HEK293T (cell line): ENCODE data around the gene TENM3.

Experiments
- CTCF ChIA-PET: fragments of 350-600 bp; formaldehyde crosslinking; extraction: SDS; loops from one replicate; lab custom pipeline; 2021; ENCODE audit warnings: antibody characterized with exemption, inconsistent platforms; lab: Yijun Ruan, JAX
- POLR2A ChIA-PET: fragments of 350-600 bp; formaldehyde crosslinking; extraction: SDS; loops from one replicate; lab custom pipeline; 2020; ENCODE audit warnings: antibody characterized with exemption, inconsistent platforms; lab: Yijun Ruan, JAX
- DNase-seq: peaks from one replicate; pipeline ENCODE4 v3.0.0; 2012; ENCODE audit warnings: mixed read lengths; ENCODE audit errors: extremely low spot score
- ARNT ChIP-seq: fragments of 450-650 bp; IDR thresholded peaks from 2 replicates; pipeline ENCODE4 v1.6.1; 2017; ENCODE audit warnings: mild to moderate bottlenecking
- BHLHE40 ChIP-seq: fragments of 450-650 bp; IDR thresholded peaks from 2 replicates; pipeline ENCODE4 v1.6.1; 2016; ENCODE audit warnings: mild to moderate bottlenecking, moderate library complexity, borderline replicate concordance
- CTBP1 ChIP-seq: fragments of 450-650 bp; IDR thresholded peaks from 2 replicates; pipeline ENCODE4 v1.6.1; 2016; ENCODE audit warnings: borderline replicate concordance
- ELF4 ChIP-seq: fragments of 450-650 bp; IDR thresholded peaks from 2 replicates; pipeline ENCODE4 v1.6.1; 2017; ENCODE audit warnings: antibody characterized with exemption
- FOXA1 ChIP-seq: fragments of 450-650 bp; IDR thresholded peaks from 2 replicates; pipeline ENCODE4 v1.6.1; 2016; ENCODE audit warnings: mild to moderate bottlenecking
- FOXK2 ChIP-seq: fragments of 450-650 bp; IDR thresholded peaks from 2 replicates; pipeline ENCODE4 v1.6.1; 2016; ENCODE audit warnings: mild to moderate bottlenecking
- FOXM1 ChIP-seq: fragments of 450-650 bp; IDR thresholded peaks from 2 replicates; pipeline ENCODE4 v1.6.1; 2017; ENCODE audit warnings: mild to moderate bottlenecking, borderline replicate concordance
- HDGF ChIP-seq: fragments of 450-650 bp; IDR thresholded peaks from 2 replicates; pipeline ENCODE4 v1.6.1; 2017; ENCODE audit warnings: antibody characterized with exemption, borderline replicate concordance
- L3MBTL2 ChIP-seq: fragments of 450-650 bp; conservative IDR thresholded peaks from 2 replicates; pipeline ENCODE4 v1.6.1; 2016; ENCODE audit warnings: mild to moderate bottlenecking
- LEF1 ChIP-seq: fragments of 450-650 bp; IDR thresholded peaks from 2 replicates; pipeline ENCODE4 v1.6.1; 2017; ENCODE audit warnings: mild to moderate bottlenecking, borderline replicate concordance
- NFRKB ChIP-seq: fragments of 450-650 bp; IDR thresholded peaks from 2 replicates; pipeline ENCODE4 v1.6.1; 2016; ENCODE audit warnings: mild to moderate bottlenecking, moderate library complexity
- SP1 ChIP-seq: fragments of 450-650 bp; IDR thresholded peaks from 2 replicates; pipeline ENCODE4 v1.6.1; 2017
- SUZ12 ChIP-seq: fragments of 450-650 bp; IDR thresholded peaks from 2 replicates; pipeline ENCODE4 v1.6.1; 2016; ENCODE audit warnings: mild to moderate bottlenecking
- TARDBP ChIP-seq: fragments of 450-650 bp; IDR thresholded peaks from 2 replicates; pipeline ENCODE4 v1.6.1; 2016
- ZNF384 ChIP-seq: fragments of 450-650 bp; IDR thresholded peaks from 2 replicates; pipeline ENCODE4 v1.6.1; 2016
- TF ChIP-seq, protein P1 (sequence below): fragments of 450-650 bp; IDR thresholded peaks from 2 replicates; pipeline ENCODE4 v1.6.1; 2016

Gene TENM3

DNA sequence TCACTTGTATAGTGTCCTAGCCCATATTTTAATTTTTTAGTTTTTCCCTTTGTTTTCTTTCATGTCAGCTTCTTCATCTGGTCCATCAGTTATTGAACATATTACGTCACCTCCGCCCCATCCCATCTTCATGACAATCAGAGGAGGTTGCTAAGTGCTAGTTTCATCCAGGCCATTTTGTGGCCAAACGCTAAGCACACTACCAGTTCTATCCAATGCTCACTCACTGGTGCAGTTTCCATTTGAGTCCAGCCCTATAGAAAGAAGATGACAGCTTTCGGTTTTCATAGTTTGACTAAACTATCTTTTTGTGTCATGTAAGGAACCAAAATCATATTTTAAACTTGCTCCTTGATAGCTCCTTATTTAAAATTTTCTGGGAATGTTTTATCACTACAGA lies 304.2 kb downstream of the TENM3 start:
- no peak for DNase-seq
- POLR2A ChIA-PET = no interaction called here
- TF ChIP-seq NFRKB (no peak), BHLHE40 (no peak), FOXM1 (no peak)
- CTCF ChIA-PET = no interaction called here

DNA sequence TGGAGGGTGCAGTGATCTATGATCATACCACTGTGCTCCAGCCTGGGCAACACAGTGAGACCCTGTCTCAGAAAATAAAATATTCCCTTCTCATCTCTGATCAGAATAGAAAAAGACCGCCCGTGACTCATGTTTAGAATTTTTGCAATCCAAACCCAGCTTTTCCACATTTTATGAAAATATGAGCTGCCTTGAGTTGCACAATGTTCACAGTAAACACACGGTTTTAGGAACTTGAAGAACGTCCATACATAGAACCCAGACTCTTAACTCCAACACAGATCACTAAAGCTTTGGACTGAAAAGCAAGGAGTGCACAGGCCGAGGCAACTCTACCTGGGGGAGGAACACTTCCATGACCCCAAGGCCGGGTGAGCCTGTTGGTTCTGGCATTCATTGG lies 305.0 kb downstream of the TENM3 start:
- no peak for DNase-seq
- no peak for TF ChIP-seq ZNF384
- ChIA-PET CTCF (interaction anchor here (0.6 kb wide), 1 partner anchor 158 kb away, joined by 3 read pairs; no protein-coding TSS in a partner anchor), POLR2A (no interaction called here)

DNA sequence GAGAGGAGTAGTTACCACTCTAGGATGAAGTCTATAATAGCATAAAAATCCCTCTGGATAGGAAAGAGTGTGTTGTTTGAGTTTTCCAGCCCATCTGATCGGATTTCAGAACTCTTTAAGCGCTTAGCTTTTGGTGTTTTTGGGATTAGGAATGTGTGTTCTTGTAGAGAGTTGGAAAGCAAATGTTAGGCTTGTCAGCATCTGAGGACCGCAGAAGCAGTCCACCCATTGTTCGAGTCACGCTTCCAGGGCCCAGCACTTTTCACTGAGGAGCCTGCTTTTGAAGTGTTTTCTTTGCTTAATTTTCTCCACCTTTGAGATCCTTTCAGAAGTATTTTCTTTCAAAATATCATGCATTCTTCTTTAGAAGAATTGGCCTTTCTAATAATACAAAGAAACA lies 306.2 kb downstream of the TENM3 start:
- no peak for DNase-seq
- no peak for TF ChIP-seq CTBP1
- TF ChIP-seq, protein P1, sequence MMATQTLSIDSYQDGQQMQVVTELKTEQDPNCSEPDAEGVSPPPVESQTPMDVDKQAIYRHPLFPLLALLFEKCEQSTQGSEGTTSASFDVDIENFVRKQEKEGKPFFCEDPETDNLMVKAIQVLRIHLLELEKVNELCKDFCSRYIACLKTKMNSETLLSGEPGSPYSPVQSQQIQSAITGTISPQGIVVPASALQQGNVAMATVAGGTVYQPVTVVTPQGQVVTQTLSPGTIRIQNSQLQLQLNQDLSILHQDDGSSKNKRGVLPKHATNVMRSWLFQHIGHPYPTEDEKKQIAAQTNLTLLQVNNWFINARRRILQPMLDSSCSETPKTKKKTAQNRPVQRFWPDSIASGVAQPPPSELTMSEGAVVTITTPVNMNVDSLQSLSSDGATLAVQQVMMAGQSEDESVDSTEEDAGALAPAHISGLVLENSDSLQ = no peak
- no peak for TF ChIP-seq L3MBTL2
- no peak for TF ChIP-seq LEF1
- TF ChIP-seq FOXM1 = no peak
- TF ChIP-seq FOXK2 = no peak
- no peak for TF ChIP-seq BHLHE40
- no peak for TF ChIP-seq ZNF384
- no peak for TF ChIP-seq ELF4
- no peak for TF ChIP-seq NFRKB
- no peak for TF ChIP-seq SP1
- TF ChIP-seq TARDBP = no peak
- no peak for TF ChIP-seq FOXA1
- no peak for TF ChIP-seq SUZ12
- TF ChIP-seq HDGF = no peak
- TF ChIP-seq ARNT = no peak
- CTCF ChIA-PET = no interaction called here
- POLR2A ChIA-PET = no interaction called here

DNA sequence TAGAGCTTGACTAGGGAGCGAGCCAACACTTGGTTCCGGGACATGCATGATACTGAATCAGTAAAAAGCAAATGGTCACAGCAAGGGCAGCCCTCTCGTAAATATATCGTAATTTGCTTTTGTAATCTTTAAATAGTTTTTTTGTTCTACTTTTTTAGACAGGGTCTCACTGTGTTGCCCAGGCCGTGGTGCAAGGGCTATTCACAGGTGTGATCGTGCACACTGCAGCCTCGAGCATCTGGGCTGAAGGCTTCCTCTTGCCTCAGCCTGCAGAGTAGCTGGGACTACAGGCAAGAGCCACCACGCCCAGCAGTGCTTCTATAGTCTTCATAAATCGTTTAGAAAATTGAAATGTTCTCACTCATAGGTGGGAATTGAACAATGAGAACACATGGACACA lies 309.7 kb downstream of the TENM3 start:
- POLR2A ChIA-PET = no interaction called here
- no peak for DNase-seq

DNA sequence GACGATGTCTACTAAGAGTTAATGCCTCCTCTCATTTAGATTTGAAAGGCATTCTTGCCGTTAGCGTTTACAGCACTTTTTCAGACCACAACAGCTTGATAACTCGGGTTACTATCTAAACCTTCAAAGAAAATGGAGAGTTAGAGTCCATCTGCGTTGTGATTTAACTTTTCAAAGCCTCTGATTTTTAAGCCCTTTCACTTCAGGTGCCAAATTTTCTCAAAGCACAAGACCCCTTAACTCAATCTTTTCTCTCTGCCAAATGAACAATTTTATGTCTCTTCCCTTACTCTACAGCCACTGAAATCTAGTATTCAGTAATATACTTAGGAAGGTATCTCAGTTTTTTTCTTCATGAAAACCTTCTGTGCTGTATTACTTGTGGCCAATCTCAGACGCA lies 310.5 kb downstream of the TENM3 start:
- DNase-seq = no peak
- POLR2A ChIA-PET = no interaction called here
- TF ChIP-seq LEF1 (no peak), SUZ12 (no peak), ARNT (no peak), BHLHE40 (no peak), NFRKB (no peak), SP1 (no peak), ELF4 (no peak), TARDBP (no peak), FOXA1 (no peak), CTBP1 (no peak), FOXK2 (no peak), ZNF384 (no peak), HDGF (no peak), L3MBTL2 (no peak), FOXM1 (no peak)
- TF ChIP-seq, protein P1 = no peak
- CTCF ChIA-PET = interaction anchor here (0.6 to 0.8 kb wide), 2 partner anchors 10 to 17 kb away, joined by 3 read pairs; no protein-coding TSS in a partner anchor

More for the DNA sequence above, 309.7 kb downstream of the TENM3 start:
- CTCF ChIA-PET = interaction anchor here (0.7 kb wide), 1 partner anchor 47 kb away, joined by 3 read pairs; no protein-coding TSS in a partner anchor
- TF ChIP-seq NFRKB (no peak), SUZ12 (no peak)

DNA sequence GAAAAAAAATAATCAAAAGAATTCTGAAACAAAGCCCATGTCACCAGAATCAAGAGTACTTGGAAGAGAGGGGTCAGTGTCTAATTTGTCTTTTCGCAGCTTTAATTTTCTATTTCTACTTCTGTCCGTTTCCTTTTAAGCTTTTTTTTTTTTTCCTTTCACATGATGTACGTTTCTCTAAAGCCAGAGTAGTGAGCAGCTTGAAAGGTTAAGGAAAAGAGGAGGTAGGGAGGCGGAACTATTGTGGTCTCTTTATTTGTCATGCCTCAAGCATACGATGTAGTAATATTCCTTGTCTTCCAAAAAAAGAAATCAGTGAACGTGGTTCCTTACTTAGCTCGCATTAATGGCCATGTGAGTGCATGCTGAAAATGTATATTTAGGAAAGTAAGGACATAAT lies 311.5 kb downstream of the TENM3 start:
- no peak for TF ChIP-seq BHLHE40
- TF ChIP-seq FOXM1 = no peak
- TF ChIP-seq, protein P1 = no peak
- no peak for TF ChIP-seq L3MBTL2
- no peak for TF ChIP-seq LEF1
- no peak for TF ChIP-seq ELF4
- no peak for TF ChIP-seq ZNF384
- no peak for TF ChIP-seq ARNT
- no peak for TF ChIP-seq FOXA1
- no peak for TF ChIP-seq NFRKB
- TF ChIP-seq FOXK2 = no peak
- no peak for TF ChIP-seq TARDBP
- TF ChIP-seq CTBP1 = no peak
- no peak for TF ChIP-seq SP1
- TF ChIP-seq HDGF = no peak
- no peak for TF ChIP-seq SUZ12
- ChIA-PET CTCF (no interaction called here), POLR2A (interaction anchor here (0.6 kb wide), 1 partner anchor 1849 kb away, joined by 3 read pairs; no protein-coding TSS in a partner anchor)
- DNase-seq = no peak

DNA sequence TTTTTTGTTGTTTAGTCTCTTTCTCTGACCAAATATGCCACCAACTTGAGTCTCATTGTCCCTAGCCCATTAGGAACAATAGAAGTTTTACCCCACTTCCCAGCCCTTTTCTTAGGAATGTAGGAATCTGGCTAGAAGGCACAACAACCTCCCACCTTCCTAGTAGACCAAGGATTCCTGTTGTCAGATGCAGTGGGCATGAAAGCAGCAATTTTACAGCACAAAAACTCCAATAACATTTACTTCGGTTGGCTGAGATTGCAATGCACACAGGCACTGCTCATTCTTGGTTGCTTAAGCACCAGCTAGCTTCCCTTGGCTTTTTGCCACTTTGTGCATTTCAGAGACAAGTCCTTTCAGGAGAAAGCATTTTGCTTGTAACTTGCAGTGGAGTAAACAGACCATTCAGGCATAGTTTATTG lies 312.8 kb downstream of the TENM3 start:
- ChIA-PET POLR2A (interaction anchor here (1.4 kb wide), 1 partner anchor 13 kb away, joined by 3 read pairs; no protein-coding TSS in a partner anchor), CTCF (no interaction called here)
- peak; percentile 6 for DNase-seq
- TF ChIP-seq, protein P1 = no peak
- TF ChIP-seq FOXK2 (no peak), FOXA1 (no peak), ARNT (no peak), ZNF384 (no peak), L3MBTL2 (no peak), HDGF (no peak), BHLHE40 (no peak), NFRKB (no peak), TARDBP (no peak), FOXM1 (no peak), ELF4 (no peak), CTBP1 (no peak), SUZ12 (no peak)
